ENCODE data around the gene GHRH. TPM values are rescaled to one million over a fixed set of nuclear protein-coding genes. Genes with fewer than 3 reads are reported as not detected.

GHRH gene
- total RNA-seq, 1 experiment from 2014 or later = not detected

- Mint-ChIP-seq H3K27me3 (ENCODE audit: low read depth) (peaks cover 2% of the 10 kb centered on the region; the same call in 1 of the 2 replicates), H3K4me3 (no peak overlapping the region), H3K9me3 (peaks cover 0 to 2% of the 10 kb centered on the region in 2 experiments; a peak in 3 of 5 replicates), H3K27ac (no peak overlapping the region; a peak in 1 of 7 replicates), H3K4me1 (peaks cover 13 to 24% of the 10 kb centered on the region in 2 experiments), H3K36me3 (ENCODE audit: insufficient read depth in 1 of 3, low read depth in 3 of 3) (no peaks in the 10 kb centered on the region)
- WGBS (ENCODE audit: extremely low coverage, insufficient read length, low lambda C conversion rate) = no CpG with 5 or more reads among the region's 1 CpG
- DNase-seq = no peak
- Histone ChIP-seq H3K18ac (ENCODE audit: insufficient read length, low read depth, low read length) (no peak overlapping the region), H4K5ac (ENCODE audit: insufficient read length, low read depth, low read length) (no peak overlapping the region), H3K9me3 (ENCODE audit: control insufficient read depth, low read depth, low read length) (no peaks in the 10 kb centered on the region), H3K23ac (ENCODE audit: insufficient read length, low read depth, low read length) (no peak overlapping the region), H3K4me2 (ENCODE audit: insufficient read depth, insufficient read length, low read length) (no peak overlapping the region), H3T11ph (ENCODE audit: low read length) (no peak overlapping the region), H2AK5ac (ENCODE audit: insufficient read length, low read length) (no peak overlapping the region), H3K79me1 (ENCODE audit: insufficient read depth, low read depth, low read length, poor library complexity, severe bottlenecking) (no peaks in the 10 kb centered on the region), H3K23me2 (ENCODE audit: insufficient read length, low read depth, low read length, poor library complexity, severe bottlenecking) (no peaks in the 10 kb centered on the region), H2BK15ac (ENCODE audit: low read depth, low read length) (no peak overlapping the region), H3K27me3 (ENCODE audit: insufficient read depth, low read length) (no peaks in the 10 kb centered on the region), H2AFZ (ENCODE audit: low read length) (no peak overlapping the region), H2BK5ac (ENCODE audit: insufficient read length, low read length) (no peak overlapping the region), H3K14ac (ENCODE audit: insufficient read depth, low read length) (no peak overlapping the region), H2BK12ac (ENCODE audit: insufficient read length, low read depth, low read length) (no peak overlapping the region), H3K4me1 (ENCODE audit: insufficient read depth, low read length) (no peaks in the 10 kb centered on the region), H2BK120ac (ENCODE audit: low read depth, low read length, poor library complexity, severe bottlenecking) (no peak overlapping the region), H3K56ac (ENCODE audit: insufficient read length, low read depth, low read length) (no peak overlapping the region), H3K4ac (ENCODE audit: low read depth, low read length) (no peak overlapping the region), H2BK20ac (ENCODE audit: low read depth, low read length, poor library complexity, severe bottlenecking) (no peak overlapping the region), H3K79me2 (ENCODE audit: insufficient read depth, low read length) (no peaks in the 10 kb centered on the region), H3K9ac (ENCODE audit: extremely low read depth, insufficient read length, low read length) (no peak overlapping the region), H4K8ac (replicated peaks; ENCODE audit: insufficient read length, low read depth, low read length) (no peak overlapping the region), H4K20me1 (ENCODE audit: control insufficient read depth, insufficient read depth, insufficient read length) (no peaks in the 10 kb centered on the region), H4K91ac (ENCODE audit: insufficient read length, low read depth, low read length) (no peak overlapping the region), H3K27ac (ENCODE audit: insufficient read length, low read depth, low read length) (no peak overlapping the region)
- TF ChIP-seq CTCF (conservative IDR thresholded peaks at IDR 0.05) = no peak
These were observed 12.4 kb upstream of the GHRH start for GRCh38 chr20:37273988-37274387.
